Left cardiac atrium (tissue), 4 donors: Measurements from ENCODE around the gene TAF4. TPM values are rescaled to one million over a fixed set of nuclear protein-coding genes. Genes with fewer than 3 reads are reported as not detected.
A peak's percentile ranks its signal among the peaks of the same experiment; 100 is the strongest.
"Not testable (repeated sequence)": the region's sequence is repeated elsewhere in the genome, so short reads cannot be mapped to it uniquely, and the experiment has no call there.

Experiments used
- ATAC-seq, 2 donors: fragments of 200-7000 bp; cut with Tn5 transposase; one replicate each; pipeline ENCODE4 v1.9.1; 2020; ENCODE audit warnings: mild to moderate bottlenecking in 2 of 2, moderate library complexity in 2 of 2
- DNase-seq: peaks from one replicate; pipeline ENCODE4 v3.0.0-alpha.2; 2020
- intact Hi-C, 2 donors: fragments of 100-400 bp; cut with DNase I; formaldehyde crosslinking; loops; one replicate each; pipeline versions ENCODE4 v1.14.1 to v1.15.1; 2022 to 2023
- total RNA-seq, 2 donors: library from RNA; stranded (reverse); fragmentation: NEBNext Ultra II Directional; extraction: Animal tissue kit (Norgen Biotek cat#: 25700); gene quantifications; one replicate each; pipeline ENCODE4 v1.2.1, GENCODE V29; 2021
- donor health status: DM: no; HTN: yes; CAD: no.
- donor health status: DM: no; HTN: yes; CAD: no; lungs with severe emphysema.
- donor health status: DM: yes; HTN: yes; CAD: no.
- donor health status: Dilated cardiomyopathy.

TAF4 gene
- total RNA-seq, 2 donors from 2014 or later: 8.8 to 9.3 TPM

DNA sequence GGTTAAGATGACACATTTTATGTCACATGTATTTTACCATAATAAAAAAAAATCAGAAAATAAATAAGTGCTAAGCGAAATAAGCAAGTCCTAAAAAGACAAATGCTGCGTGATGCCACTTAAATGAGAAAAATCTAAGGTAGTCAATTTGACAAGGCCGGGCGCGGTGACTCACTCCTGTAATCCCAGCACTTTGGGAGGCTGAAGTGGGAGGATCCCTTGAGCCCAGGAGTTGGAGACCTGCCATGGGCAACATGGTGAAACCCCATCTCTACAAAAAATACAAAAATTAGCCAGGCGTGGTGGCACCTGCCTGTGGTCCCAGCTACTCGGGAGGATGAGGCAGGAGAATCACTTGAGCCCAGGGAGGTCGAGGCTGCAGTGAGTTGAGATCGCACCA lies 18.5 kb upstream of the TAF4 start:
- DNase-seq, intact Hi-C loops, ATAC-seq: not testable (repeated sequence)

- no peak for DNase-seq
- no peak for ATAC-seq
- intact Hi-C loops: no loop called here
Observed at GRCh38 chr20:62083312-62083711, 17.6 kb upstream of the TAF4 start.

GRCh38 chr20:62080249-62080990 lies 14.7 kb upstream of the TAF4 start:
- no peak for ATAC-seq
- intact Hi-C loops: no loop called here
- DNase-seq: no peak

GRCh38 chr20:62079166-62079565 lies 13.5 kb upstream of the TAF4 start:
- DNase-seq (no peak), ATAC-seq (no peak)
- intact Hi-C loops: no loop called here

DNA sequence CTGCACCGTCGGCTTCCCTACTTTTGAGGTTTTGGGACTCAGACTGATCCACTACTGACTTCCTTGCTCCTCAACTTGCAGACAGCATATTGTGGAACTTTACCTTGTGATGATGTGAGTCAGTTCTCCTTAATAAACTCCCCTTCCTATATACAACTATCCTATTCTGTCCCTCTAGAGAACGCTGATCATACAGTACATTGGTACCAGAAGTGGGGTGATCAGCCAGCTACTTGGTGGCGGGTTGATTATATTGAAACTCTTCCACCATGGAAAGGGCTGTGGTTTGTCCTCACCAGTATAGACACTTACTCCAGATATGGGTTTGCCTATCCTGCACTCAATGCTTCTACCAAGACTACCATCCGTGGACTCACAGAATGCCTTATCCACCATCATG lies 7.6 kb upstream of the TAF4 start:
- intact Hi-C loops: no loop called here
- ATAC-seq (no peak), DNase-seq (no peak)

- DNase-seq, intact Hi-C loops, ATAC-seq: not testable (repeated sequence)
Observed at GRCh38 chr20:62071669-62072430, 6.2 kb upstream of the TAF4 start.

- intact Hi-C loops: loop anchor here in 1 of 2 donors (10.0 kb wide), 1 partner anchor 55 kb away; the partner anchor contains the start of gene LSM14B
- no peak for DNase-seq
- ATAC-seq: no peak
Observed at GRCh38 chr20:62069741-62070216, 4.1 kb upstream of the TAF4 start.

GRCh38 chr20:62068997-62069396 lies 3.3 kb upstream of the TAF4 start:
- ATAC-seq (no peak), DNase-seq (no peak)
- intact Hi-C loops: loop anchor here in 1 of 2 donors (10.0 kb wide), 1 partner anchor 56 kb away; the partner anchor contains the start of gene LSM14B

GRCh38 chr20:62067547-62068260 lies 2.0 kb upstream of the TAF4 start:
- no peak for ATAC-seq
- intact Hi-C loops: loop anchor here in 1 of 2 donors (10.0 kb wide), 1 partner anchor 57 kb away; the partner anchor contains the start of gene LSM14B
- no peak for DNase-seq

GRCh38 chr20:62066983-62067433 lies 1.3 kb upstream of the TAF4 start:
- peak in 1 of 2 donors; percentile 36 for ATAC-seq
- intact Hi-C loops: loop anchor here in 1 of 2 donors (10.0 kb wide), 1 partner anchor 58 kb away; the partner anchor contains the start of gene LSM14B
- DNase-seq: no peak

DNA sequence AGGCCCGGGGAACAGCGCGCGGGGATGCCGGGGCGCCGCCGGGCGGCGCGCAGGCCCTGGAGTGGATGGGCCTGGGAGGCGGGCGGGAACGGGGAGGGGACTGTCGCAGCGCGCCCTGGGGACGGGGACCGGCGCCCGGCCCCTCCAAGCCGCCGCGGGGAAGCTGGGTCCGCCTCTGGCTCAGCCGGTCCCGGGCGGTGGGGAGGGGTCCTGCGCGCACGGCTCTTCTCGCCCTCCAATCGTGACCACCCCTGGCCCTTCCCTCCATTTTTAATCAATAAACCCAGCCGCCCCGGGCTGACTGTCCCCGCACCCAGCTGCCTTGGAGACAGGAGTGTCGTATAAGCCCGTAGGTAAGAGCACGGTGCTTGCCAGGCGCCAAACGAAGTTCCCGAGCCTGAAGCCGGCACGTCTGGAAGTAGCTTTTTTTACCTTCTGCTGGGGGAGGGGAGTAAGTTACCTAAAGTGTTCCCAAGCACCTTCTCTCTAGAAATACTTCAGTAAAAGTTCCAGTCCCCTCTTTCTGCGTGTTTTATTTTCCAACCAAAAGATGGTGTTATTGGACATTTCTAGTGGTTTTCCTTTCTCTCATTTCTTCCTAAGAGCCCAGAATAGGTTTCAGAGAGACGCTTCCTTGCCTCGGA lies 780 bp upstream of the TAF4 start:
- intact Hi-C loops: loop anchor here in 1 of 2 donors (10.0 kb wide), 1 partner anchor 58 kb away; the partner anchor contains the start of gene LSM14B
- no peak for DNase-seq
- ATAC-seq: peak; percentile 40 to 50

DNA sequence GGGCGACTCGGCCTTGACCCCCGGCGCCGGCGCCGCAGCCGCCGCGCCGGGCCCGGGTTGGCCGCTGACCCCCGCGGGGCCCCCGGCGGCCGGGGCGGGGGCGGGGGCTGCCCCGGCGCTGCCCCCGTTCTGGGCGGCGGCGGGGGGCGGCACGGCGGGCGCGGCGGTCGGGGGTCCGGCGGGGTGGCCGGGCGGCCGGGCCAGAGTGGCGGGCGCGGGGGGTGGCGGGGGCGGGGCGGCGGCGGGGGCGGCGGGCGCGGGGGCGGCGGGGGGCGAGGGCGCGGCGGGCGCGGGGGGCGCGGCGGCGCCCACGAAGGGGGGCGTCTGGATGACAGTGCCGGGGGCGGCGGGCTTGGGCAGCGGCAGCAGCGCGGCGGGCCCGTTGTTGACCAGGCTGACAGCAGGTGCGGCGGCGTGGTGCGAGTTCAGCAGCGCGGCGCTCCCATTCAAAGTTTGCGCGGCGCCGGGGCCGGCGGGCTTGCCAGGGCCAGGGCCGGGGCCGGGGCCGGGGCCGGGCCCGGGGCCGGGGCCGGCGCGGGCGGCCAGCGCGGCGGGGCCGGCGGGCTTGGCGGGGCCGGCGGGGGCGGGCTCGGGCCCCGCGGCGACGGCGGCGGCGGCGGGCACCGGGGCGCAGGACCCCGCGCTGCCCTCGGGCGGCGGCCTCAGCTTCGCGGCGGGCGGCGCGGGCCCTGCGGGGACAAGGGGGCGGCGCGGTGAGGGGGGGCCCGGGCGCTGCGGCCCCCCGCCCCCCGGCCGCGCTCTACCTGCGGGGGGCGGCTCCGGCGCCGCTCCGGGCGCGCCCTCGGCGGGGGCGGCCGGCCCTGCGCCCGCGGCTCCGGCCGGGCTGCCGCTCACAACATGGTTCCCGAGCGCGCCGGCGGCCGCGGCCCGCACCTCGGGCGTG lies 659 bp downstream of the TAF4 start:
- intact Hi-C loops: loop anchor here (5.0 to 10.0 kb wide), 3 partner anchors 38 to 72 kb away; partner anchors contain the start of gene LSM14B (in 1 of the 2)
- peak; percentile 5 to 7 for ATAC-seq

DNA sequence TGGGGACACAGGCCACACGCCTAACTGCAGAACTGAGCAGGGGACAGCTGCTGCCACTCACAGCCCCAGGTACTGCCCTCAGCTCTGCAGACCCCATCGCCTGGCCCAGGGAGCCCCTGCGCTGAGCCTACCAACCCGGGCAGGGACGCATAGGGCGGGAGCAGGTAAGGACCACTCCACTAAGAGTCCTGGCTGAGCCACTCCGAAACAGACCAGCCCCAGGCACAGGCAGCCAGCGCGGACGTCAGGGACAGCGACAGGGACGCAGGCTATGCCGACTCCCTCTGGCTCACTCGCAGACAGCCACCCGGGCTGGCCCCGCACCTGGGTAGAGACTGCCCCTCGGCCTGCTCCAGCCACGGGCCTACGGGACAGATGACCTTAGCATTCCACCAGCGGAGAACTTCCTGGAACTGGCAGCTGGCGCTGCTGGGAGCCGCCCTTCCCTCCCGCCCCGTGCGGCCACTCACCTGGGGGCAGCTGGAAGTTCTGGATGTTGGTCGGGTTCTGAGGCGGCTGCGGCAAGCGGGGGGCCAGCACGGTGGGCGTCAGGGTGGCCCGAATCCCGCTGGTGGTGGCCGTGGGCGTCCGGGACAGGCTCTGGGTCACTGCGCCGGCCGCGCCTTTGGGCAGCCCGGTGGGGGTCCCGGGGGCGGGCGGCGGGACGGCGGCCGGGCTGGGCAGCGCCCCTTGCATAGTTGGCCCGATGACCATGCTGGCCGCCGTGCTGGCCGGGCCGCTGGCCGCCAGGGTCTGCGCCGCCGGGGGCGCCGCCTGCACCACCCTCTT lies 1.5 kb downstream of the TAF4 start:
- intact Hi-C loops: loop anchor here (5.0 to 10.0 kb wide), 3 partner anchors 37 to 73 kb away; partner anchors contain the start of gene LSM14B (in 1 of the 2)
- DNase-seq: peak; percentile 51
- ATAC-seq: peak; percentile 32 to 34

More for the DNA sequence above, 659 bp downstream of the TAF4 start:
- DNase-seq: no peak

- peak in 1 of 2 donors; percentile 3 for ATAC-seq
- DNase-seq: no peak
- intact Hi-C loops: loop anchor here (5.0 to 10.0 kb wide), 3 partner anchors 36 to 74 kb away; partner anchors contain the start of gene LSM14B (in 1 of the 2)
Observed at GRCh38 chr20:62063315-62063980, 2.2 kb downstream of the TAF4 start.

DNA sequence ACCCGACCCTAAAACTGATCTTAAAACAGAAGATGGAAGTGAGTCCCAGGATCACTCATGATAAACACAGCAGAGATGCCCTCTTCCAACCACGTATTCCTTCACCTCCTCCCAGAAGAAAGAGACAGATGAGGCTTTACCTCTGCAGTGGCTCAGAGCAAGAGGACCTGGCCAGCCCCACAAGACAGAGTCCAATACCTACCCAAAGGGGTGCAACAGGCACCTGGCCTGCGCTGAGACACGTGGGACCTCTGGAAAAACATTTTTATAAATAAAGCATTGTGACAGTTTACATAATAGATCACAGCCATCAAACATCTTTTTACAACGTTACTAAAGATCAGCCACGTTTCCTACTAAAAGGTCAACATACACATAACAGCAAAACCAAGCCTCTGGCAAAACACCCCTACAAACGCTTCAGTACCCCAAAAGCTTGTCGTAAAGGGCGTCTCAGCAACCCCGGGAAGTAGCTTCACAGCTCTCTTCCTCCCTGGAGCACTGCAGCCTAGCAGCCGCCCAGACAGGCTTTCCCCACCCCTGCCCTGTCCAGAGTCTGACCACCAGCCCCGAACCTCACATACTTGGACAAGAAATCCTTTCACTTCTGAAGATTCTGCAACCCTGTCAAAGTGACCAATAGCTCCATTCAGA lies 2.9 kb downstream of the TAF4 start:
- no peak for DNase-seq
- intact Hi-C loops: loop anchor here (5.0 to 10.0 kb wide), 3 partner anchors 35 to 75 kb away; partner anchors contain the start of gene LSM14B (in 1 of the 2)
- no peak for ATAC-seq
